ENCODE results near the gene CLEC11A. TPM values are rescaled to one million over a fixed set of nuclear protein-coding genes. Genes with fewer than 3 reads are reported as not detected.
"Not testable (repeated sequence)": the region's sequence is repeated elsewhere in the genome, so short reads cannot be mapped to it uniquely, and the experiment has no call there.

The CLEC11A gene
- total RNA-seq, 2 donors from 2014 or later = 10.3 to 13.8 TPM

DNA sequence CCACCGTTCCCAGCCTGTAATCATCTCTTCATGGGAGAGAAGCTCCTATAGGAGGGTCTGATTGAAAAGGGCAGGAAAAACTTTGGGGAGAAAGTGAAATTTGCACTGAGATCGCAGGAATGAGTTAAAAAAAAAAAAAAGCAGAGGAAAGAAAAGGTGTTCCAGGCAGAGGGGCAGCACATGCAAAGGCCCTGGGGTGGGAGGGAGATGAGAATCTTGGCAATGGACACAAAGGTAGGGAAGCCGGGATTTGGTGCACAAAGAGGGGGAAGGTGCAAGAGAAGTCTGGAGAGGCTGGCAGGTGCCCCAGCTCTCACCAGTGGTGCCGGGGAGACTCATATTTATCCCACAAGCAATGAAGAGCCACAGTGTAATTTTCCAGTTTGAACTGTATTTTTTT, 30.7 kb downstream of the CLEC11A start:
- H3K4me3 ChIP-seq = no peak overlapping the region
- TF ChIP-seq, protein P1, sequence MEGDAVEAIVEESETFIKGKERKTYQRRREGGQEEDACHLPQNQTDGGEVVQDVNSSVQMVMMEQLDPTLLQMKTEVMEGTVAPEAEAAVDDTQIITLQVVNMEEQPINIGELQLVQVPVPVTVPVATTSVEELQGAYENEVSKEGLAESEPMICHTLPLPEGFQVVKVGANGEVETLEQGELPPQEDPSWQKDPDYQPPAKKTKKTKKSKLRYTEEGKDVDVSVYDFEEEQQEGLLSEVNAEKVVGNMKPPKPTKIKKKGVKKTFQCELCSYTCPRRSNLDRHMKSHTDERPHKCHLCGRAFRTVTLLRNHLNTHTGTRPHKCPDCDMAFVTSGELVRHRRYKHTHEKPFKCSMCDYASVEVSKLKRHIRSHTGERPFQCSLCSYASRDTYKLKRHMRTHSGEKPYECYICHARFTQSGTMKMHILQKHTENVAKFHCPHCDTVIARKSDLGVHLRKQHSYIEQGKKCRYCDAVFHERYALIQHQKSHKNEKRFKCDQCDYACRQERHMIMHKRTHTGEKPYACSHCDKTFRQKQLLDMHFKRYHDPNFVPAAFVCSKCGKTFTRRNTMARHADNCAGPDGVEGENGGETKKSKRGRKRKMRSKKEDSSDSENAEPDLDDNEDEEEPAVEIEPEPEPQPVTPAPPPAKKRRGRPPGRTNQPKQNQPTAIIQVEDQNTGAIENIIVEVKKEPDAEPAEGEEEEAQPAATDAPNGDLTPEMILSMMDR (IDR thresholded peaks at IDR 0.05) = no peak
- no peak overlapping the region for H3K27ac ChIP-seq
- no peaks in the 10 kb centered on the region for H3K36me3 ChIP-seq
- H3K9me3 ChIP-seq = no peaks in the 10 kb centered on the region
- H3K4me1 ChIP-seq = no peaks in the 10 kb centered on the region
- H3K27me3 ChIP-seq = no peaks in the 10 kb centered on the region
- no peak for DNase-seq (ENCODE audit: low spot score)

DNA sequence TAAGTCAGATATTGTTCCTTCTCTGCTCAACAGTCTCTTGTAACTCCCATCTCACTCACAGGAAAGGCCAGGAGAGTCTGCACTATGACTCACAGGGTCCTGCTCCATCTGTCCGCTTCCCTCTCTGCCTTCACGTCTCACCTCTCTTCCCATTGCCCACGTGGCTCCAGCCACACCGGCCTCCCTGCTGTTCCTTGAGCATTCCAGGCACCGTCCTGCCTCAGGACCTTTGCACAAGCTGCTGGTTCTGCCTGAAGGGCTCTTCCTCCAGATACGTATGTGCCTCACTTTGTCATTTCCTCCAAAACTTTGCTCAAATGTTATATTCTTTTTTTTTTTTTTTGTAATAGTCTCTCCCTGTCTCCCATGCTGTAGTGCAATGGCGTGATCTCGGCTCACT, 33.1 kb downstream of the CLEC11A start:
- not testable (repeated sequence) for H3K4me3 ChIP-seq; DNase-seq (ENCODE audit: low spot score); H3K4me1 ChIP-seq; H3K9me3 ChIP-seq; H3K36me3 ChIP-seq; H3K27me3 ChIP-seq; H3K27ac ChIP-seq

DNA sequence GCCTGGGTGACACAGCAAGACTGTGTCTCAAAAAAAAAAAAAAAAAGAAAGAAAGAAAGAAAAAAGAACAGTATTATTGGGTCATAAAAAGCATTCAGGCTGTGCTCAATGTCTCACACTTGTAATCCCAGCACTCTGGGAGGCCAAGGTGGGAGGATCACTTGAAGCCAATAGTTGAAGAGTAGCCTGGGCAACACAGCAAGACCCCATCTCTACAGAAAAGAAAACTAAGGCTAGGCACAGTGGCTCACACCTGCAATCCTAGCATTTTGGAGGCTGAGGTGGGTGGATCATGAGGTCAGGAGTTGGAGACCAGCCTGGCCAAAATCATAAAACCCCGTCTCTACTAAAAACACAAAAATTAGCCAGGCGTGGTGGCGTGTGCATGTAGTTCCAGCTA, 34.5 kb downstream of the CLEC11A start:
- not testable (repeated sequence) for H3K36me3 ChIP-seq; H3K9me3 ChIP-seq; H3K27me3 ChIP-seq; H3K4me3 ChIP-seq; H3K27ac ChIP-seq; DNase-seq (ENCODE audit: low spot score); H3K4me1 ChIP-seq

DNA sequence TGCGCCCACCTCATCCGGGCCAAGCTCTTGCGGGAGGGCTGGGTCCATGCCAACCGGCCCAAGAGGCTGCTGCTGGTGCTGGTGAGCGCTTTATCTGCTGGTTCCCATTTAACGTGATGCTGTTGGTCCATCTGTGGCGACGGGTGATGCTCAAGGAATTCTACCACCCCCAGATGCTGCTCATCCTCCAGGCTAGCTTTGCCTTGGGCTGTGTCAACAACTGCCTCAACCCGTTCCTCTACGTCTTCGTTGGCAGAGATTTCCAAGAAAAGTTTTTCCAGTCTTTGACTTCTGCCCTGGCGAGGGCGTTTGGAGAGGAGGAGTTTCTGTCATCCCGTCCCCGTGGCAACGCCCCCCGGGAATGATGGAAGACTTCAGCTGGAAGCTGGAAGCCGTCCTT, 35.9 kb downstream of the CLEC11A start:
- not testable (repeated sequence) for H3K27me3 ChIP-seq; H3K9me3 ChIP-seq; H3K4me1 ChIP-seq; DNase-seq (ENCODE audit: low spot score); H3K4me3 ChIP-seq; H3K36me3 ChIP-seq; H3K27ac ChIP-seq

DNA sequence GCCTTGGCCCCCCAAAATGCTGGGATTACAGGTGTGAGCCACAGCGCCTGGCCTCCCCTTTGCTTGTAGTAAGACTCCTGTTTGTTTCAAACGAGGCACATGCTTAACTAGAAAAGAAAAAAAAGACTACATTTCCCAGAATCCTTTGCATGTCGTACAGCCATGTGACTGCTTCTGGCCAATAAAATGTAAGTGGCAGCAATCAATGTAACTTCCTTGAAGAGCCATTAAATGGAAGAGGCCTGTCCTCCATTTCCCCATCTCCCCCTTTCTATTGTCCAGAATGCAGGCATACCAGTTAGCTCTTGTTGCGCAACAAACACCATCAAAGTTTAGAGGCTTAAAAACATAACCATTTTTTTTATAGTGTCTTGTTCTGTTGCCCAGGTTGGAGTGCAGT, 36.7 kb downstream of the CLEC11A start:
- Histone ChIP-seq H3K27ac (no peak overlapping the region), H3K36me3 (no peaks in the 10 kb centered on the region), H3K27me3 (no peaks in the 10 kb centered on the region), H3K4me1 (no peaks in the 10 kb centered on the region), H3K9me3 (no peaks in the 10 kb centered on the region), H3K4me3 (no peak overlapping the region)
- no peak for DNase-seq (ENCODE audit: low spot score)
- TF ChIP-seq, protein P1 (IDR thresholded peaks at IDR 0.05) = no peak

DNA sequence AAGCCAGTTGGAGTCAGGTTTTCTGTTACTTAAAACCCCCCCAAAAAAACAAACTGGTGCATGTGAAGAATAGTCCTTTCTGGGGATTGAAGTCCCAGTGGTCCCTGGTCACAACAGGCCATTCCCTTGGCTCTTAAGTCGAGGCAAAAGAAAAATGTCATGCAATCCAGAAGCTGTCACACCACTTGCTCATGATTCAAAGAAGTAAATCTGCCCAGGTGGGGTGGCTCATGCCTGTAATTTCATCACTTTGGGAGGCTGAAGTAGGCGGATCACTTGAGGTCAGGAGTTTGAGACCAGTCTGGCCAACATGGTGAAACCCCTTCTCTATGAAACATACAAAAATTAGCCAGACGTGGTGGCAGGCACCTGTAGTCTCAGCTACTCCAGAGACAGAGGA, 38.3 kb downstream of the CLEC11A start:
- not testable (repeated sequence) for H3K4me1 ChIP-seq; H3K36me3 ChIP-seq; H3K9me3 ChIP-seq; H3K4me3 ChIP-seq; DNase-seq (ENCODE audit: low spot score); H3K27ac ChIP-seq; H3K27me3 ChIP-seq

DNA sequence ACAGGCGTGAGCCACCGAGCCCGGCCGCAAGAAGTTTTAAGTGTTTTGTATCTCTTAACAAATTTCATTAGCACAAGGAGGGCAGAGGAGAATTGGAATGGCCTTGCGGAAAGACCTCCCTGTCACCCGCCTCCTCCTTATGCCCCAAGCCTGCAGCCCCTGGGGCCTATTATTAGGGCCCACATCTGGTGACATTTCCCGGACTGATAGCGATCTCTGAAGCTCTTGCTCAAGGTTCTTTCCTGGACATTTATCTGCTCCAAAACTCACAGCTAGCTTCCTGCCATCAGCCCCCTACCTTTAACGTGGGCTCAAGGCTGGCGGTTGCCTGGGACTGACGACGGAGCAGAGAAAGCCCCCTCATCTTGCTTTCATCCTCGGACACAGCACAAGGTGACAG, 40.4 kb downstream of the CLEC11A start:
- H3K36me3 ChIP-seq; DNase-seq (ENCODE audit: low spot score); H3K9me3 ChIP-seq; H3K4me3 ChIP-seq; H3K27me3 ChIP-seq; H3K4me1 ChIP-seq; H3K27ac ChIP-seq: not testable (repeated sequence)

DNA sequence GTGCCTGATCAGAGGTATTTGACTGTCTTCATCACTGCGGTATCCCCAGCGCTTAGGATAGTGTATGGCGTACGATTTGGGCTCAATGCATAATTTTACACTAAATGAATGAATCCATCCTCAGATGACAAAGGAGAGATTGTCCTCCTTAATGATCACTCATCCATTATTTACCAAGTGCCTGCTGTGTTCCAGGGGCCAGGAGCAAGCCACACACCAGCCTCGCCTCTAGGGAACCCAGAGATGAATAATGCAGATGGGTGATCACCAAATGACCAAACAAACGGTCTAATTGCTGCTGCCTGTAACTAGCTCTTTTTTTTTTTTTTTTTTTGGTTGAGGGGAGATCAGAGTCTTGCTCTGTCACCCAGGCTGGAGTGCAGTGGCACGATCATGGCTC, 41.2 kb downstream of the CLEC11A start:
- no peaks in the 10 kb centered on the region for H3K4me1 ChIP-seq
- H3K27me3 ChIP-seq = no peaks in the 10 kb centered on the region
- no peak for DNase-seq (ENCODE audit: low spot score)
- H3K4me3 ChIP-seq = no peak overlapping the region
- TF ChIP-seq, protein P1 (IDR thresholded peaks at IDR 0.05) = no peak
- H3K36me3 ChIP-seq = no peaks in the 10 kb centered on the region
- no peaks in the 10 kb centered on the region for H3K9me3 ChIP-seq
- H3K27ac ChIP-seq = no peak overlapping the region

DNA sequence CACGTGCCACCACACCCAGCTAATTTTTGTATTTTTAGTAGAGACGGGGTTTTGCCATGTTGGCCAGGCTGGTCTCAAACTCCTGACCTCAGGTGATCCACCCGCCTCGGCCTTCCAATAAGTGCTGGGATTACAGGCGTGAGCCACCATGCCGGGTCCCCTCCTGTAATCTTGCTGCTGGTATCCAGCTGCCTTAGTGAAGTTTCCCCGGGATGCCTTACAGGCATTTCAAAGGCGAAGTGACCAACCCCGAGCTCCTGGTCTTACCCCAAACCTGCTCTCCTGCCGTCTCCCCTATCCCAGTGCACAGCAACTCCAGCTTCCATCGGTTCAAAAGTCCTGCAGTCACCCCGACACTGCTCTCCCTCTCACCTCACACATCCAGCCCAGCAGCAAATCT, 43.6 kb downstream of the CLEC11A start:
- not testable (repeated sequence) for H3K36me3 ChIP-seq; H3K4me3 ChIP-seq; H3K9me3 ChIP-seq; H3K4me1 ChIP-seq; H3K27ac ChIP-seq; DNase-seq (ENCODE audit: low spot score); H3K27me3 ChIP-seq

DNA sequence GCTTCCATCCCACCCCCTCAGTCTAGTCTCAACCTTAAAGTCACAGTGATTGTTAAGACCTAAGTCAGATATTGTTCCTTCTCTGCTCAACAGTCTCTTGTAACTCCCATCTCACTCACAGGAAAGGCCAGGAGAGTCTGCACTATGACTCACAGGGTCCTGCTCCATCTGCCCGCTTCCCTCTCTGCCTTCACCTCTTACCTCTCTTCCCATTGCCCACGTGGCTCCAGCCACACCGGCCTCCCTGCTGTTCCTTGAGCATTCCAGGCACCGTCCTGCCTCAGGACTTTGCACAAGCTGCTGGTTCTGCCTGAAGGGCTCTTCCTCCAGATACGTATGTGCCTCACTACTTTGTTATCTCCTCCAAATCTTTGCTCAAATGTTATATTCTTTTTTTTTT, 44.1 kb downstream of the CLEC11A start:
- not testable (repeated sequence) for H3K27ac ChIP-seq; H3K36me3 ChIP-seq; DNase-seq (ENCODE audit: low spot score); H3K4me3 ChIP-seq; H3K27me3 ChIP-seq; H3K9me3 ChIP-seq; H3K4me1 ChIP-seq

Data from right atrium auricular region (tissue), 2 donors.